Measurements from ENCODE around the gene MSANTD1. TPM values are rescaled to one million over a fixed set of nuclear protein-coding genes. Genes with fewer than 3 reads are reported as not detected.
A peak's percentile ranks its signal among the peaks of the same experiment; 100 is the strongest.

The MSANTD1 gene
- total RNA-seq, 2 experiments from 2014 or later: 1.3 to 1.4 TPM

GRCh38 chr4:3221996-3222395 is 27.0 kb upstream of the MSANTD1 start:
- ATAC-seq (ENCODE audit: low read depth): no peak
- no peak for DNase-seq
- POLR2A ChIA-PET: no interaction called here
- no peak overlapping the region for H3K27ac Mint-ChIP-seq
- H3K9me3 Mint-ChIP-seq: no peaks in the 10 kb centered on the region
- H3K4me1 Mint-ChIP-seq: peaks cover 9% of the 10 kb centered on the region
- H3K4me3 Mint-ChIP-seq: no peak overlapping the region
- H3K36me3 Mint-ChIP-seq: peaks cover 14% of the 10 kb centered on the region
- H3K27me3 Mint-ChIP-seq: no peaks in the 10 kb centered on the region

- peaks cover 11% of the 10 kb centered on the region for H3K36me3 Mint-ChIP-seq
- no peak for DNase-seq
- H3K27ac Mint-ChIP-seq: no peak overlapping the region
- peaks cover 9% of the 10 kb centered on the region for H3K4me1 Mint-ChIP-seq
- H3K27me3 Mint-ChIP-seq: no peaks in the 10 kb centered on the region
- H3K9me3 Mint-ChIP-seq: no peaks in the 10 kb centered on the region
- ATAC-seq (ENCODE audit: low read depth): no peak
- POLR2A ChIA-PET: no interaction called here
- no peak overlapping the region for H3K4me3 Mint-ChIP-seq
Observed at GRCh38 chr4:3223346-3223745, 25.6 kb upstream of the MSANTD1 start.

- Mint-ChIP-seq H3K27me3 (no peaks in the 10 kb centered on the region), H3K4me3 (no peak overlapping the region), H3K27ac (no peak overlapping the region), H3K9me3 (peaks cover 1% of the 10 kb centered on the region), H3K36me3 (peaks cover 16% of the 10 kb centered on the region), H3K4me1 (peaks cover 9% of the 10 kb centered on the region)
- ATAC-seq (ENCODE audit: low read depth) (no peak), DNase-seq (no peak)
- POLR2A ChIA-PET: no interaction called here
Observed at GRCh38 chr4:3223956-3224748, 24.8 kb upstream of the MSANTD1 start.

GRCh38 chr4:3225071-3225850 is 23.7 kb upstream of the MSANTD1 start:
- DNase-seq (no peak), ATAC-seq (ENCODE audit: low read depth) (no peak)
- peak overlapping the region; percentile 35 for H3K27ac Mint-ChIP-seq
- no peak overlapping the region for H3K4me3 Mint-ChIP-seq
- POLR2A ChIA-PET: interaction anchor here (0.6 kb wide), 1 partner anchor 85 kb away, joined by 3 read pairs; no protein-coding TSS in a partner anchor
- H3K9me3 Mint-ChIP-seq: peaks cover 3% of the 10 kb centered on the region
- no peaks in the 10 kb centered on the region for H3K27me3 Mint-ChIP-seq
- H3K4me1 Mint-ChIP-seq: peaks cover 5% of the 10 kb centered on the region
- H3K36me3 Mint-ChIP-seq: peaks cover 25% of the 10 kb centered on the region

GRCh38 chr4:3225936-3226335 is 23.0 kb upstream of the MSANTD1 start:
- peaks cover 3% of the 10 kb centered on the region for H3K9me3 Mint-ChIP-seq
- peaks cover 5% of the 10 kb centered on the region for H3K4me1 Mint-ChIP-seq
- H3K27ac Mint-ChIP-seq: no peak overlapping the region
- peaks cover 26% of the 10 kb centered on the region for H3K36me3 Mint-ChIP-seq
- H3K27me3 Mint-ChIP-seq: no peaks in the 10 kb centered on the region
- DNase-seq: no peak
- H3K4me3 Mint-ChIP-seq: no peak overlapping the region
- ATAC-seq (ENCODE audit: low read depth): no peak
- POLR2A ChIA-PET: interaction anchor here (0.6 kb wide), 1 partner anchor 86 kb away, joined by 3 read pairs; no protein-coding TSS in a partner anchor

GRCh38 chr4:3226467-3226866 is 22.5 kb upstream of the MSANTD1 start:
- DNase-seq (no peak), ATAC-seq (ENCODE audit: low read depth) (no peak)
- Mint-ChIP-seq H3K4me3 (no peak overlapping the region), H3K27me3 (no peaks in the 10 kb centered on the region), H3K4me1 (peaks cover under 1% of the 10 kb centered on the region), H3K9me3 (peaks cover 3% of the 10 kb centered on the region), H3K27ac (no peak overlapping the region), H3K36me3 (peaks cover 22% of the 10 kb centered on the region)
- POLR2A ChIA-PET: no interaction called here

- DNase-seq: no peak
- no peaks in the 10 kb centered on the region for H3K4me1 Mint-ChIP-seq
- no peak for ATAC-seq (ENCODE audit: low read depth)
- H3K4me3 Mint-ChIP-seq: no peak overlapping the region
- POLR2A ChIA-PET: no interaction called here
- H3K27ac Mint-ChIP-seq: no peak overlapping the region
- H3K27me3 Mint-ChIP-seq: no peaks in the 10 kb centered on the region
- peaks cover 21% of the 10 kb centered on the region for H3K36me3 Mint-ChIP-seq
- peaks cover 3% of the 10 kb centered on the region for H3K9me3 Mint-ChIP-seq
Observed at GRCh38 chr4:3226944-3227343, 22.0 kb upstream of the MSANTD1 start.

GRCh38 chr4:3227878-3228675 is 20.9 kb upstream of the MSANTD1 start:
- Mint-ChIP-seq H3K36me3 (peaks cover 21% of the 10 kb centered on the region), H3K27me3 (no peaks in the 10 kb centered on the region), H3K4me3 (no peak overlapping the region), H3K9me3 (peaks cover 3% of the 10 kb centered on the region), H3K4me1 (no peaks in the 10 kb centered on the region), H3K27ac (no peak overlapping the region)
- POLR2A ChIA-PET: no interaction called here
- DNase-seq (no peak), ATAC-seq (ENCODE audit: low read depth) (no peak)

GRCh38 chr4:3228881-3229280 is 20.1 kb upstream of the MSANTD1 start:
- peaks cover 3% of the 10 kb centered on the region for H3K9me3 Mint-ChIP-seq
- no peaks in the 10 kb centered on the region for H3K27me3 Mint-ChIP-seq
- H3K4me3 Mint-ChIP-seq: no peak overlapping the region
- ATAC-seq (ENCODE audit: low read depth): no peak
- DNase-seq: peak; percentile 2
- H3K36me3 Mint-ChIP-seq: peaks cover 21% of the 10 kb centered on the region
- H3K27ac Mint-ChIP-seq: peak overlapping the region; percentile 13
- H3K4me1 Mint-ChIP-seq: no peaks in the 10 kb centered on the region
- POLR2A ChIA-PET: no interaction called here

GRCh38 chr4:3229328-3229727 is 19.6 kb upstream of the MSANTD1 start:
- Mint-ChIP-seq H3K27ac (peak overlapping the region; percentile 13), H3K9me3 (peaks cover 3% of the 10 kb centered on the region), H3K4me1 (no peaks in the 10 kb centered on the region), H3K4me3 (no peak overlapping the region), H3K36me3 (peaks cover 19% of the 10 kb centered on the region), H3K27me3 (no peaks in the 10 kb centered on the region)
- no peak for ATAC-seq (ENCODE audit: low read depth)
- DNase-seq: peak; percentile 17
- POLR2A ChIA-PET: no interaction called here

- peak; percentile 18 for DNase-seq
- no peak overlapping the region for H3K4me3 Mint-ChIP-seq
- POLR2A ChIA-PET: no interaction called here
- no peaks in the 10 kb centered on the region for H3K27me3 Mint-ChIP-seq
- H3K36me3 Mint-ChIP-seq: peaks cover 17% of the 10 kb centered on the region
- no peak overlapping the region for H3K27ac Mint-ChIP-seq
- ATAC-seq (ENCODE audit: low read depth): no peak
- H3K4me1 Mint-ChIP-seq: no peaks in the 10 kb centered on the region
- H3K9me3 Mint-ChIP-seq: peaks cover 3% of the 10 kb centered on the region
Observed at GRCh38 chr4:3229964-3230363, 19.0 kb upstream of the MSANTD1 start.

- DNase-seq (no peak), ATAC-seq (ENCODE audit: low read depth) (no peak)
- Mint-ChIP-seq H3K9me3 (peaks cover 3% of the 10 kb centered on the region), H3K27ac (no peak overlapping the region), H3K36me3 (peaks cover 17% of the 10 kb centered on the region), H3K4me3 (no peak overlapping the region), H3K4me1 (no peaks in the 10 kb centered on the region), H3K27me3 (no peaks in the 10 kb centered on the region)
- POLR2A ChIA-PET: no interaction called here
Observed at GRCh38 chr4:3231471-3231870, 17.5 kb upstream of the MSANTD1 start.

GRCh38 chr4:3232001-3232400 is 17.0 kb upstream of the MSANTD1 start:
- no peak overlapping the region for H3K27ac Mint-ChIP-seq
- ATAC-seq (ENCODE audit: low read depth) (no peak), DNase-seq (no peak)
- H3K36me3 Mint-ChIP-seq: peaks cover 17% of the 10 kb centered on the region
- no peak overlapping the region for H3K4me3 Mint-ChIP-seq
- peaks cover 3% of the 10 kb centered on the region for H3K9me3 Mint-ChIP-seq
- H3K4me1 Mint-ChIP-seq: no peaks in the 10 kb centered on the region
- no peaks in the 10 kb centered on the region for H3K27me3 Mint-ChIP-seq
- POLR2A ChIA-PET: no interaction called here

Measured in activated naive CD8-positive, alpha-beta T cell treated with anti-CD3 and anti-CD28 coated beads, Interleukin-2, amount 10 ng/mL, durations not matched to agents 7 days and 5 days (primary cell).